Lung (tissue), 4 donors: ENCODE measurements around the gene OR4A47. TPM values are rescaled to one million over a fixed set of nuclear protein-coding genes. Genes with fewer than 3 reads are reported as not detected.

Experiments
- polyA plus RNA-seq, 2 donors: library from polyadenylated mRNA; stranded (reverse); fragments of 200-250 nt; gene quantifications; one replicate each; pipeline ENCODE4 v1.2.1, GENCODE V29; 2013
- total RNA-seq, 2 donors: library from RNA; depleted of rRNA in 1 of 2; stranded (reverse); fragments of >200 nt in 1 of 2; gene quantifications; one replicate each; pipeline ENCODE4 v1.2.1, GENCODE V29; 2014 to 2021
- donor health status: Bipolar disorder and iron deficiency.
- donor health status: healthy.
- donor health status: DM: yes; HTN: yes; CAD: no.

OR4A47 gene
- total and polyA plus RNA-seq, 4 donors = not detected

Other genes starting within 250 kb of the OR4A47 start
- not detected for gene OR4X2, start 243.7 kb upstream of the OR4A47 start, total RNA-seq
- not detected for gene OR4X2, start 243.7 kb upstream of the OR4A47 start, polyA plus RNA-seq
- gene OR4X1, start 224.9 kb upstream of the OR4A47 start, total RNA-seq = not detected
- gene OR4X1, start 224.9 kb upstream of the OR4A47 start, polyA plus RNA-seq = not detected
- gene OR4S1, start 182.6 kb upstream of the OR4A47 start, total RNA-seq = not detected
- not detected for gene OR4S1, start 182.6 kb upstream of the OR4A47 start, polyA plus RNA-seq
- gene OR4C3, start 163.9 kb upstream of the OR4A47 start, total RNA-seq = not detected
- gene OR4C3, start 163.9 kb upstream of the OR4A47 start, polyA plus RNA-seq = not detected
- not detected for gene OR4C5, start 122.3 kb upstream of the OR4A47 start, total RNA-seq
- not detected for gene OR4C5, start 122.3 kb upstream of the OR4A47 start, polyA plus RNA-seq